ENCODE results near the gene PRKG1. TPM values are rescaled to one million over a fixed set of nuclear protein-coding genes. Genes with fewer than 3 reads are reported as not detected.

The PRKG1 gene
- total and polyA plus RNA-seq, 2 of the 4 experiments (the other 2 are of a cell fraction) = 3.5 to 18.3 TPM

GRCh38 chr10:51430506-51430905 lies 356.2 kb downstream of the PRKG1 start:
- Histone ChIP-seq H3K4me3 (ENCODE audit: insufficient read depth, low read depth, low read length) (no peak overlapping the region), H3K9me1 (ENCODE audit: insufficient read depth, low read length) (peaks cover 5% of the 10 kb centered on the region; the same call in 1 of the 2 replicates), H3K27ac (ENCODE audit: insufficient read depth, low read length) (no peak overlapping the region), H3K27me3 (ENCODE audit: control insufficient read depth, insufficient read depth, low read length) (no peaks in the 10 kb centered on the region), H2BK15ac (ENCODE audit: low read depth, low read length) (no peak overlapping the region), H4K20me1 (ENCODE audit: insufficient read depth, low read length) (no peaks in the 10 kb centered on the region; the same call in 1 of the 2 replicates), H3K18ac (ENCODE audit: low read depth, low read length) (no peak overlapping the region), H3K14ac (replicated peaks; ENCODE audit: low read depth, low read length) (no peak overlapping the region), H3K36me3 (ENCODE audit: control insufficient read depth, insufficient read depth, low read length) (no peaks in the 10 kb centered on the region), H4K5ac (ENCODE audit: low read depth, low read length) (no peak overlapping the region), H4K91ac (ENCODE audit: insufficient read depth, low read depth, low read length) (no peak overlapping the region), H2BK120ac (ENCODE audit: low read depth, low read length) (no peak overlapping the region), H2AFZ (replicated peaks; ENCODE audit: low read length, poor library complexity) (no peak overlapping the region), H2BK5ac (ENCODE audit: low read depth, low read length, poor library complexity, severe bottlenecking) (no peak overlapping the region), H3K4ac (ENCODE audit: low read depth, low read length) (no peak overlapping the region), H4K8ac (ENCODE audit: low read depth in 2 of 2, low read length in 2 of 2) (no peak overlapping the region), H3K9ac (ENCODE audit: low read depth, low read length) (no peak overlapping the region), H3K79me1 (ENCODE audit: low read depth in 1 of 2, low read length in 2 of 2) (peaks cover under 1 to 10% of the 10 kb centered on the region in 2 experiments; a peak in 2 of 4 replicates), H3K4me1 (ENCODE audit: control insufficient read depth, insufficient read depth, low read length) (peaks cover under 1% of the 10 kb centered on the region; the same call in 1 of the 2 replicates), H3K4me2 (ENCODE audit: low read depth, low read length) (no peak overlapping the region), H2BK20ac (ENCODE audit: low read depth, low read length) (no peak overlapping the region), H3K23ac (ENCODE audit: low read depth, low read length) (no peak overlapping the region), H3K9me3 (ENCODE audit: control insufficient read depth, insufficient read depth, low read length) (no peaks in the 10 kb centered on the region), H2AK9ac (replicated peaks; ENCODE audit: low read depth, low read length, poor library complexity) (no peak overlapping the region), H2AK5ac (ENCODE audit: low read depth, low read length) (no peak overlapping the region), H3K56ac (ENCODE audit: extremely low read depth, insufficient read depth, low read length) (no peak overlapping the region)
- intact Hi-C loops (cut with micrococcal nuclease) (no loop called here), in situ Hi-C loops (cut with MboI; ENCODE audit: low sequenced_read_pairs) (no loop called here), dilution Hi-C loops (cut with HindIII; ENCODE audit: low sequenced_read_pairs, unreplicated experiment) (no loop called here)
- ATAC-seq (ENCODE audit: low read depth) = no peak
- TF ChIP-seq POLR2A (IDR thresholded peaks at IDR 0.05; ENCODE audit: low read depth, low read length) (no peak), MXI1 (IDR thresholded peaks at IDR 0.05; ENCODE audit: borderline replicate concordance, low read depth, low read length) (no peak), MAFK (IDR thresholded peaks at IDR 0.05; ENCODE audit: low read depth, low read length) (no peak), USF2 (IDR thresholded peaks at IDR 0.05; ENCODE audit: low read depth, low read length) (no peak), SMC3 (IDR thresholded peaks at IDR 0.05; ENCODE audit: low read depth, low read length) (no peak), CEBPB (IDR thresholded peaks at IDR 0.05; ENCODE audit: low read depth, low read length) (no peak), ELK1 (IDR thresholded peaks at IDR 0.05; ENCODE audit: borderline replicate concordance, low read depth, low read length) (no peak), RFX5 (IDR thresholded peaks at IDR 0.05; ENCODE audit: low read depth, low read length) (no peak), RCOR1 (IDR thresholded peaks at IDR 0.05; ENCODE audit: insufficient replicate concordance, low read length) (no peak)
- ChIA-PET CTCF (no interaction called here), POLR2A (ENCODE audit: unreplicated experiment) (no interaction called here)
- no TSS peak for BruUV-seq (replicated peaks)
- no CpG with 5 or more reads among the region's 1 CpG for WGBS, 2 experiments (ENCODE audit: extremely low coverage in 2 of 2, insufficient read length in 1 of 2)
- DNase-seq = no peak
